ENCODE measurements around the gene TROAP.
"Not testable (repeated sequence)": the region's sequence is repeated elsewhere in the genome, so short reads cannot be mapped to it uniquely, and the experiment has no call there.

GRCh38 chr12:49282740-49283375, 40.2 kb upstream of the TROAP start:
- not testable (repeated sequence) for TF ChIP-seq CTCF, POLR2AphosphoS5, POLR2A (IDR thresholded peaks at IDR 0.05)

All from breast epithelium (tissue), 3 donors.